Left lung (tissue), 10 donors: ENCODE data around the gene LRRC41. TPM values are rescaled to one million over a fixed set of nuclear protein-coding genes. Genes with fewer than 3 reads are reported as not detected.

Experiments used
- ATAC-seq: fragments of 200-7000 bp; cut with Tn5 transposase; one replicate; pipeline ENCODE4 v1.9.1; 2020; ENCODE audit warnings: moderate library complexity
- DNase-seq, 4 donors: peaks; one replicate each; pipeline ENCODE4 v3.0.0-alpha.2; 2013 to 2020
- H3K27ac ChIP-seq, 2 donors: fragments of 200-600 bp; sonication (generic) in 1 of 2; one replicate each; pipeline versions ENCODE4 v1.5.0 to v1.8.0; 2020 to 2021
- H3K27me3 ChIP-seq, 2 donors: fragments of 200-600 bp; sonication (generic) in 1 of 2; one replicate each; pipeline versions ENCODE4 v1.5.0 to v1.8.0; 2020 to 2021
- H3K36me3 ChIP-seq, 2 donors: fragments of 200-600 bp; sonication (generic) in 1 of 2; one replicate each; pipeline versions ENCODE4 v1.5.0 to v1.8.0; 2020 to 2021
- H3K4me1 ChIP-seq, 2 donors: fragments of 200-600 bp; one replicate each; pipeline ENCODE4 v1.8.0; 2021
- H3K4me3 ChIP-seq, 2 donors: fragments of 200-600 bp; sonication (generic) in 1 of 2; one replicate each; pipeline versions ENCODE4 v1.5.0 to v1.8.0; 2020 to 2021; ENCODE audit warnings: mild to moderate bottlenecking in 1 of 2
- H3K9me3 ChIP-seq, 2 donors: fragments of 200-600 bp; sonication (generic) in 1 of 2; one replicate each; pipeline versions ENCODE4 v1.5.0 to v1.8.0; 2020 to 2021
- CTCF ChIP-seq, 2 donors: fragments of 200-600 bp; sonication (generic) in 1 of 2; IDR thresholded peaks; one replicate each; pipeline versions ENCODE4 v1.5.0 to v1.8.0; 2021; ENCODE audit warnings: antibody characterized with exemption in 2 of 2
- intact Hi-C, 2 donors: fragments of 100-400 bp; cut with DNase I; formaldehyde crosslinking; loops; one replicate each; pipeline versions ENCODE4 v1.11.2 to v1.14.2; 2022
- polyA plus RNA-seq, 6 donors: library from polyadenylated mRNA; unstranded; fragments of 120-200 nt; gene quantifications; one replicate each; pipeline ENCODE4 v1.2.1, GENCODE V29; 2013; ENCODE audit not compliant: insufficient read length in 6 of 6
- total RNA-seq, 2 donors: library from RNA; stranded (reverse); fragmentation: NEBNext Ultra II Directional; extraction: Animal tissue kit (Norgen Biotek cat#: 25700); gene quantifications; one replicate each; pipeline ENCODE4 v1.2.1, GENCODE V29; 2021
- donor health status: DM: no; HTN: yes; CAD: no.
- donor health status: DM: no; HTN: no; CAD: no.

The LRRC41 gene
- total and polyA plus RNA-seq, 8 donors, result 54.6 to 88.8 (median 78.0) TPM

- no peak overlapping the region for H3K4me3 ChIP-seq
- peaks cover 0 to 34% of the 10 kb centered on the region in 2 donors for H3K4me1 ChIP-seq
- H3K36me3 ChIP-seq, result peaks cover 0 to 66% of the 10 kb centered on the region in 2 donors
- ATAC-seq (no peak), DNase-seq (no peak)
- TF ChIP-seq CTCF (IDR thresholded peaks at IDR 0.05), result no peak
- H3K27me3 ChIP-seq, result no peaks in the 10 kb centered on the region
- H3K27ac ChIP-seq, result no peak overlapping the region
- intact Hi-C loops, result no loop called here
- no peaks in the 10 kb centered on the region for H3K9me3 ChIP-seq
Observed at GRCh38 chr1:46344481-46344880, 41.1 kb upstream of the LRRC41 start.

- no peaks in the 10 kb centered on the region for H3K9me3 ChIP-seq
- H3K36me3 ChIP-seq, result peaks cover 0 to 58% of the 10 kb centered on the region in 2 donors
- H3K4me3 ChIP-seq, result no peak overlapping the region
- H3K4me1 ChIP-seq, result peaks cover 0 to 35% of the 10 kb centered on the region in 2 donors
- no peak for DNase-seq
- no peaks in the 10 kb centered on the region for H3K27me3 ChIP-seq
- intact Hi-C loops, result no loop called here
- no peak overlapping the region for H3K27ac ChIP-seq
- no peak for TF ChIP-seq CTCF (IDR thresholded peaks at IDR 0.05)
- no peak for ATAC-seq
Observed at GRCh38 chr1:46343705-46344104, 40.3 kb upstream of the LRRC41 start.

- DNase-seq (no peak), ATAC-seq (no peak)
- peaks cover 0 to 35% of the 10 kb centered on the region in 2 donors for H3K4me1 ChIP-seq
- no peaks in the 10 kb centered on the region for H3K9me3 ChIP-seq
- no peak overlapping the region for H3K27ac ChIP-seq
- intact Hi-C loops, result no loop called here
- no peaks in the 10 kb centered on the region for H3K27me3 ChIP-seq
- TF ChIP-seq CTCF (IDR thresholded peaks at IDR 0.05), result no peak
- H3K4me3 ChIP-seq, result no peak overlapping the region
- peaks cover 0 to 55% of the 10 kb centered on the region in 2 donors for H3K36me3 ChIP-seq
Observed at GRCh38 chr1:46343351-46343695, 39.9 kb upstream of the LRRC41 start.

- H3K27ac ChIP-seq, result no peak overlapping the region
- ATAC-seq (no peak), DNase-seq (no peak)
- H3K4me3 ChIP-seq, result no peak overlapping the region
- peaks cover 0 to 30% of the 10 kb centered on the region in 2 donors for H3K4me1 ChIP-seq
- H3K9me3 ChIP-seq, result no peaks in the 10 kb centered on the region
- H3K27me3 ChIP-seq, result no peaks in the 10 kb centered on the region
- peaks cover 0 to 55% of the 10 kb centered on the region in 2 donors for H3K36me3 ChIP-seq
- intact Hi-C loops, result no loop called here
- no peak for TF ChIP-seq CTCF (IDR thresholded peaks at IDR 0.05)
Observed at GRCh38 chr1:46342677-46343350, 39.4 kb upstream of the LRRC41 start.

GRCh38 chr1:46342084-46342656, 38.8 kb upstream of the LRRC41 start:
- TF ChIP-seq CTCF (IDR thresholded peaks at IDR 0.05), result peak in 1 of 2 donors; percentile 14
- Histone ChIP-seq H3K4me1 (peaks cover 0 to 24% of the 10 kb centered on the region in 2 donors), H3K27ac (peak overlapping the region in 1 of 2 donors; percentile 99), H3K9me3 (no peaks in the 10 kb centered on the region), H3K4me3 (no peak overlapping the region), H3K27me3 (no peaks in the 10 kb centered on the region), H3K36me3 (peaks cover 0 to 50% of the 10 kb centered on the region in 2 donors)
- ATAC-seq (no peak), DNase-seq (no peak)
- intact Hi-C loops, result no loop called here
